LNCAP (cell line): ENCODE measurements around the gene OMP.

Source experiments
- TF ChIP-seq, protein P1 (sequence below): fragments of 450-650 bp; IDR thresholded peaks from 2 replicates; pipeline ENCODE4 v1.5.1; 2017; ENCODE audit warnings: mild to moderate bottlenecking

OMP gene

DNA sequence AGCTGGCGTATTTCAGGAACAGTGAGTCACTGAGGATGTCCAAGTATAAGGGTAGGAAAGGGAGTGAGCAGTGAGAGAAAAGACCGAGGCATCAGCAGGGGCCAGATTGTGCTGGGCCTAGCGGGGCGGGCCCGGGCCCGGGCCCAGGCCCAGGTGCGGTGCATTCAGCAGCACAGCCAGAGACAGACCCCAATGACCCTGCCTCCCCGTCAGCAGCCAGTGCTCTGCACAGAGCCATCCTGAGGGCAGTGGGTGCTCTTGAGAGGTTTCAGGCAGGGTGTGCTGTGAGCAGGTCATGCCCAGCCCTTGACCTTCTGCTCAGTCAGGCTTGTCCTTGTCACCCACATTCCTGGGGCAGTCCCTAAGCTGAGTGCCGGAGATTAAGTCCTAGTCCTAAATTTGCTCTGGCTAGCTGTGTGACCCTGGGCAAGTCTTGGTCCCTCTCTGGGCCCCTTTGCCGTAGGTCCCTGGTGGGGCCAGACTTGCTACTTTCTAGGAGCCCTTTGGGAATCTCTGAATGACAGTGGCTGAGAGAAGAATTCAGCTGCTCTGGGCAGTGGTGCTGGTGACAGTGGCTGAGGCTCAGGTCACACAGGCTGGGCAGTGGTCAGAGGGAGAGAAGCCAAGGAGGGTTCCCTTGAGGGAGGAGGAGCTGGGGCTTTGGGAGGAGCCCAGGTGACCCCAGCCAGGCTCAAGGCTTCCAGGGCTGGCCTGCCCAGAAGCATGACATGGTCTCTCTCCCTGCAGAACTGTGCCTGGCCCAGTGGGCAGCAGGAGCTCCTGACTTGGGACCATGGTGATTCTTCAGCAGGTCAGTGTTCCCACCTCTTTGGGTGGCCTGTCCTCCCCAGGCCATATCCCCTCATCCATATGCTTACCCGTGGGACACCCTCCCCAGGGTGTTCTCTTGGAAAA is 27.5 kb downstream of the OMP start:
- TF ChIP-seq, protein P1, sequence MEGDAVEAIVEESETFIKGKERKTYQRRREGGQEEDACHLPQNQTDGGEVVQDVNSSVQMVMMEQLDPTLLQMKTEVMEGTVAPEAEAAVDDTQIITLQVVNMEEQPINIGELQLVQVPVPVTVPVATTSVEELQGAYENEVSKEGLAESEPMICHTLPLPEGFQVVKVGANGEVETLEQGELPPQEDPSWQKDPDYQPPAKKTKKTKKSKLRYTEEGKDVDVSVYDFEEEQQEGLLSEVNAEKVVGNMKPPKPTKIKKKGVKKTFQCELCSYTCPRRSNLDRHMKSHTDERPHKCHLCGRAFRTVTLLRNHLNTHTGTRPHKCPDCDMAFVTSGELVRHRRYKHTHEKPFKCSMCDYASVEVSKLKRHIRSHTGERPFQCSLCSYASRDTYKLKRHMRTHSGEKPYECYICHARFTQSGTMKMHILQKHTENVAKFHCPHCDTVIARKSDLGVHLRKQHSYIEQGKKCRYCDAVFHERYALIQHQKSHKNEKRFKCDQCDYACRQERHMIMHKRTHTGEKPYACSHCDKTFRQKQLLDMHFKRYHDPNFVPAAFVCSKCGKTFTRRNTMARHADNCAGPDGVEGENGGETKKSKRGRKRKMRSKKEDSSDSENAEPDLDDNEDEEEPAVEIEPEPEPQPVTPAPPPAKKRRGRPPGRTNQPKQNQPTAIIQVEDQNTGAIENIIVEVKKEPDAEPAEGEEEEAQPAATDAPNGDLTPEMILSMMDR: no peak

DNA sequence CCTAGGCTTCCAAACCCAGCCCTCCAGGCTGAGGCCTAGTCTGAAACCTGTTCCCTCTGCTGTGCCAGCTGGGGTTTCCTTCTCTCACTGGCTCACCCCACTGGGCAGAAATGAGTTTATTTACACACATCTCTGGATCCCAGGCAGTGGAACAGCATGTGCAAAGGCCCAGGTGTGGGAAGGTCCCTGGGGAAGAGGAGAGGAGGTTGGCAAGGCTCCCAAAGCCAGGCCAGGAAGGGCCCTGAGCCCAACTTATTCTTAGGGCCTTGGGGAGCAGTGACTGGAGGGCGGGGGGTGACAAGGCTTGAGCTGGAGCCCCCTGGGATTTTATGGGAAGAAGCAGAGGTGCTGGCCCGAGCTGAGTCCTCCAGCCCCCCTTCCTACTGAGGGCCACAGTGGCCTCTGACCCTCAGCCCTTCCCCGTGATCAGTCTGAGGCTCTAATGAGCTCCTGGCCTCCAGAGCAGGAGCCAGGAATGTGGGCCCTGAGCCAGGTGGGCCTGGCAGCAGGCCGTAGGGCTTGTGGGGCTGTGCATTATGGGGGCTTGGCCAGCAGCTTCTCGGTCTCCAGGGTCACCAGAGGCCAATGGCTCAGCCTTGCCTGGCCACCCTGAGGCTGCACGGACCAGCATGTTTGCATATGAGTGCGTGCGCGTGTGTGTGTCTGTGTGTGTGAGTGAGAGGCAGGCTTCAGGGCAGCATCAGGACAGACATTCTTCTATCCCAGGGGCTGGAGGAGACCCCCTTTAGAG is 28.3 kb downstream of the OMP start:
- TF ChIP-seq, protein P1: no peak

DNA sequence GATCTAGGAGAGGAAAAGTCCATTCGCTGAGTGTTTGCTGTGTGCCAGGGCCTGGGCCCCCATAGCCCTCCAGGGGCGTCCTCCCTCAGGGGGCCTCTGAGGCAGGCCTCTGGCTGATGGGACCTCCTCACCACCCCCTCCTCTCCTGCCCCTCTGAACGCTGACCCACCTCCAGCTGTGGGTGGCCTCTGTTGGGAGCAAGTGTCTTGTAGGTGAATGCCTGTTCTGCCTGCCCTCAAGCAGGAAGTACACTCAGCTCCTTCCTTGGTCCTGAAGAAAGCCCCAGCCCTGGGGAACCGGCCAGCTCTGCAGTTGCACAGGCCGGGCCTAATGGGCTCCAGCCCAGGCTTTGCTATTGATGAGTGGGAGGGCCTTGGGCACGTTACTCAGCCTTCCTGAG is 28.9 kb downstream of the OMP start:
- TF ChIP-seq, protein P1: no peak

DNA sequence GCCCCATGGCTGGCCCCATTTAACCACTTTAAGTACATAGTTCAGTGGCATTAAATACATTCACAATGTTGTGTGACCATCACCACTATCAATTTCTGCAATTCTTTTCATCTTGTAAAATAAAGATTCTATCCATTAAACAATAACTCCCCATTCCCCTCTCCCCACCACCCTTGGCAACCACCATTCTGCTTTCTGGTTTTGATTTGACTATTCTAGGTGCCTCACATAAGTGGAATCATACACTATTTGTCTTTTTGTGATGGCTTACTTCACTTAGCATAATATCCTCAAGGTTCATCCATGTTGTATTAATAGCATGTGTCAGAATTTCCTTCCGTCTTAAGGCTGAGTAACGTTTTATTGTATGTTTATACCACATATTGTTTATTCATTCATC is 32.4 kb downstream of the OMP start:
- TF ChIP-seq, protein P1: no peak

DNA sequence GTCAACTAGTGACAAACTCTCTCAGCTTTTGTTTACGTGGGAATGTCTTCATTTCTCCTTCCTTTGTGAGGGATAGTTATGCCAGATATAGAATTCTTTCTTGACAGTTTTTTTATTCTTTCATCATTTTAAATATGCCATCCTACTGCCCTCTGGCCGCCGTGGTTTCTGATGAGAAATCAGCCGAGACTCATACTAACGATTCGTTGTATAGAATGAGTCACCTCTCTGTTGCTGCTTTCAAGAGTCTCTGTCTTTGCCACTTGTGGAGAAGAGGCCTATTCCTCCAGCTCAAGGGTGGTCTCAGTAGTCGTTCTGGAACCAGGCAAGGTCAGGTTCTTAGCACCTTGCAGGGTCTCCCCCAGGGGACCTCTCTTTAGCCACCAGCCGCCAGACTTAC is 33.4 kb downstream of the OMP start:
- TF ChIP-seq, protein P1: no peak

DNA sequence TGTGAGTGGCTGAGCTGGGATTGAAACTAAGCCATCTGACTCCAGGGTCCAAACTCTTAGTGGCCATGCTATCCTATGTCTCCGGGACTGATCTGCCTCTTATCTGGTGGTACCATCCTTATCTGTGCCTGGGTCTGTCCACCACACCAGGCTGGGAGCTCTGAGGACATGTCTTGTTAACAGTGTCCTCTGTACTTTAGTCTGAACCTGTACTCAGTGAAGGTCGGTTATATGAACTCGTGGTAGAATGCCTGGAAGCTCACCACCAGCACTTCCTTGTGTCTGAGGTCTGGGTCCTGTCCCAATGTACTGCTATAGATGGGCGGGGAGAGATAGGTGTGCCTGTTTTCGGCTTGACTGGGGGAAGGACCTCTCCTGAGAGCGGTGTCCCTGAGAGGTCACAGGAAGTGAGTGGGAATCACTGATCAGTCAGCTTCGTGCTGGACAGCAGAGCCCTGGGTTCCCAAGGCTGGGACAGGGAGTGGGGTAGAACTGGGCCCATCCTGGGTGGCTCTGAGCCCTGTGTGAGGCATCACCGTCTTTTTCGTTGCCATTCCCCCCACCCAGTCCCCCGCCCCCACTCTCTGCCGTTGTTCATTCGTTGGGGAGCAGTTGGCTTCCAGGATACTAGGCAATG is 34.3 kb downstream of the OMP start:
- TF ChIP-seq, protein P1: no peak

DNA sequence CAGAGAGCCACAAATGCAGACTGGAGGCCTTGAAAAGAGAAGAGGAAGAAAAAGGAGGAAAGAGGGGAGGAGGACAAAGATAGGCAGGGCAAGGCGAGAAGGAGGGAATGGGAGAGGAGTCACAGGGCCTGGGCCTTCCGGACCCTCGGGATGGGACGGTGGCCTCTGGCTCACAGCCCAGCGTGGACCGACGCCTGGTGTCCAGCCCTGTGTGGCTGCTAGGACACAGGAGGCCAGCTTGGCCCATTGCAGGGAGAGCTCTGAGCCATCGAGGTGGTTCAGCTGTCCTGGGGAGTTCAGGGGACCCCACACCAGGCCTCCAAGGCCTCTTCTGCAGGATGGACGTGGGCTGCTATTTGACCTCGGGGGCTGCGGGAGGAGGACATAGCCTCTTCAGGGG is 34.8 kb downstream of the OMP start:
- TF ChIP-seq, protein P1: no peak
